Heart left ventricle (tissue), 16 donors: ENCODE measurements around the gene C2CD2. TPM values are rescaled to one million over a fixed set of nuclear protein-coding genes. Genes with fewer than 3 reads are reported as not detected.
A peak's percentile ranks its signal among the peaks of the same experiment; 100 is the strongest.

Experiments
- ATAC-seq, 4 donors: fragments of 200-7000 bp; cut with Tn5 transposase; one replicate each; pipeline ENCODE4 v1.9.1; 2020 to 2022; ENCODE audit warnings: moderate library complexity in 4 of 4, mild to moderate bottlenecking in 3 of 4, moderate number of reproducible peaks in 1 of 4
- DNase-seq, 5 donors: peaks; one replicate each; pipeline ENCODE4 v3.0.0-alpha.2; 2020
- H3K27ac ChIP-seq, 12 donors: fragments of 200-600 bp; sonication (generic) in 4 of 12; one replicate each; pipeline versions ENCODE4 v1.5.0 to v1.8.0; 2016 to 2022; ENCODE audit warnings: mild to moderate bottlenecking in 2 of 12
- H3K27me3 ChIP-seq, 9 donors: fragments of 200-600 bp; sonication (generic) in 2 of 9; one replicate each; pipeline versions ENCODE4 v1.5.1 to v1.8.0; 2016 to 2022; ENCODE audit warnings: mild to moderate bottlenecking in 3 of 9
- H3K36me3 ChIP-seq, 9 donors: fragments of 200-600 bp; sonication (generic) in 2 of 9; one replicate each; pipeline versions ENCODE4 v1.5.0 to v1.8.0; 2018 to 2022; ENCODE audit warnings: mild to moderate bottlenecking in 2 of 9
- H3K4me1 ChIP-seq, 12 donors: fragments of 200-600 bp; sonication (generic) in 4 of 12; one replicate each; pipeline versions ENCODE4 v1.5.0 to v1.8.0; 2016 to 2022; ENCODE audit warnings: mild to moderate bottlenecking in 3 of 12
- H3K4me3 ChIP-seq, 12 donors: fragments of 200-600 bp; sonication (generic) in 4 of 12; one replicate each; pipeline versions ENCODE4 v1.5.0 to v1.8.0; 2017 to 2022; ENCODE audit warnings: mild to moderate bottlenecking in 9 of 12, moderate library complexity in 4 of 12
- H3K9me3 ChIP-seq, 12 donors: fragments of 200-600 bp; sonication (generic) in 4 of 12; one replicate each; pipeline versions ENCODE4 v1.5.0 to v1.8.0; 2016 to 2022; ENCODE audit warnings: mild to moderate bottlenecking in 1 of 12
- POLR2A ChIP-seq, 2 donors: fragments of 450-650 bp; IDR thresholded peaks; one replicate each; pipeline ENCODE4 v1.6.1; 2017; ENCODE audit warnings: antibody characterized with exemption in 2 of 2, mild to moderate bottlenecking in 2 of 2, moderate library complexity in 2 of 2
- WGBS, 4 donors: extraction: QIAGEN DNeasy Blood & Tissue Kit in 2 of 4; methylation state at CpG; one replicate each; pipeline versions ENCODE4 v1.1.5 to v1.1.7; 2013 to 2018; 5-methylcytosine and 5-hydroxymethylcytosine counted together
- intact Hi-C, 10 donors: fragments of 100-400 bp; cut with DNase I; formaldehyde crosslinking; loops; one replicate each; pipeline versions ENCODE4 v1.11.1 to v1.14.2; 2022
- polyA plus RNA-seq, 2 donors: library from polyadenylated mRNA; stranded (reverse); fragments of 200-250 nt; gene quantifications; one replicate each; pipeline ENCODE4 v1.2.3, GENCODE V29; 2013
- total RNA-seq, 9 donors: library from RNA; depleted of rRNA in 2 of 9; stranded (reverse); fragments of >200 nt in 2 of 9; fragmentation: NEBNext Ultra II Directional in 3 of 9; extraction: Animal tissue kit (Norgen Biotek cat#: 25700) in 3 of 9; gene quantifications; one replicate each; pipeline versions ENCODE4 v1.1.0 to v1.2.4, GENCODE V29; 2016 to 2023
- TF ChIP-seq, protein P1 (sequence below), 12 donors: fragments of 200-600 bp; sonication (generic) in 4 of 12; IDR thresholded peaks; one replicate each; pipeline versions ENCODE4 v1.5.0 to v1.8.0; 2018 to 2022; ENCODE audit warnings: antibody characterized with exemption in 12 of 12, mild to moderate bottlenecking in 5 of 12
- donor health status: ischemic (EF 13 %, LVEDD 7.1; RV severe dilation, severe dysfunction).
- donor health status: healthy with polysubstance abuse.
- donor health status: DM: no; HTN: yes; CAD: no.
- donor health status: DM: no; HTN: no; CAD: no.
- donor health status: ischemic (EF 25% LVEDD 6.9; RV normal size, moderate dysfunction).
- donor health status: ischemic (EF 25% LVEDD 5.7; RV mildly dilated, moderate dysfunction).
- donor health status: healthy.
- donor health status: DM: yes; HTN: yes; CAD: no.
- donor health status: ischemic (EF 35%, LVEDD 5.7; RV mildly dilated, moderate dysfunction).
- donor health status: nonischemic (EF 11% LVEDD 7.7; RV severe dilation, severe dysfunction).
- donor health status: DM: yes; HTN: yes; CAD: no.
- donor health status: PGD.
- donor health status: ischemic (EF 29% LVEDD 5.4; RV normal size, mild dysfunction).
- donor health status: nonischemic (EF 23%, LVEDD 6.1; RV moderate dilation, normal function).

The C2CD2 gene
- total and polyA plus RNA-seq, 11 donors, result 3.8 to 13.9 (median 6.0) TPM

DNA sequence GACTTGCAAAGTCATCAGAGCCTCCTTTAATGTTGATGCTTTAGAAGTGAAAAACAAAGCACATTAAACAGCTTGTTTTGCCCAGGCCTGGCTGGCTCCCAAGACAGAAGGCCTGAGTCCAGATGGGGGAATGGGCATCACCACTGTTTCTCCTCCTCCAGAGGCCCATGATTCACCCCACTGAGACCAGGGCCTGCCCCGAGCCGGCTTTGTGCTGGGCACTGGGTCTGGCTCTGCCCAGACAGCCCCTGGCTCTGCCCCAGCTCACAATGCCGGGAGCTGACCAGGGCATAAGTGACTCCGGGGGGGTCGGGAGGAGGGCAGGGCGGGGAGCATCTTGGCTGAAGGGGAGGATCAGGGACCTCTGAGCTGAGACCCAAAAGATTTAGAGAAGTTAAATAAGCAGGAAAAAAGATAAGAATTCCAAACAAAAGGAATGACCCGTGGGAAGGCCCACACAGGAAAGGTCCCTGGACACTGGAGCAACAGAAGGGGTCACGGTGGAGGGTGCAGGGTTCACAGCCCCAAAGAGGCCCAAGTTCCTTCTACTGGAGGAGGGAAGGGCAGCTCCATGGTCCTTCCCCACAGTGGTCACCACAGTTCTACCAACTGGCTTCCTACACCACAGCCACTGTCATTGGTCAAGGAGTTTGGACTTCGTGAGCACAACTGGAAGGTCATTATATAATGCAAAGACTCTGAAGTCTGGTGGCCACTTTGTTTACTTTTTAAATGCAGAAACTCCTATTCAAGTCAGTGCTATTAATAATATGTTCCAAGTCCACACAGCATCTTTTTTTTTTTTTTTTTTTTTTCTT is 5.5 kb downstream of the C2CD2 start:
- 52 to 68% (median 59%) methylated on average over 9 of the region's 9 CpGs for WGBS, 4 donors
- DNase-seq (peak in 1 of 5 donors; percentile 36), ATAC-seq (peak; percentile 23 to 38 (median 32))
- Histone ChIP-seq H3K9me3 (peaks cover 0 to 4% (median 0%) of the 10 kb centered on the region in 12 donors), H3K4me1 (peaks cover 5 to 41% (median 27%) of the 10 kb centered on the region in 12 donors), H3K27ac (peak overlapping the region in 5 of 12 donors; percentile 2 to 60 (median 44)), H3K4me3 (no peak overlapping the region), H3K27me3 (no peaks in the 10 kb centered on the region), H3K36me3 (no peaks in the 10 kb centered on the region)
- no peak for TF ChIP-seq POLR2A (IDR thresholded peaks at IDR 0.05)
- TF ChIP-seq, protein P1, sequence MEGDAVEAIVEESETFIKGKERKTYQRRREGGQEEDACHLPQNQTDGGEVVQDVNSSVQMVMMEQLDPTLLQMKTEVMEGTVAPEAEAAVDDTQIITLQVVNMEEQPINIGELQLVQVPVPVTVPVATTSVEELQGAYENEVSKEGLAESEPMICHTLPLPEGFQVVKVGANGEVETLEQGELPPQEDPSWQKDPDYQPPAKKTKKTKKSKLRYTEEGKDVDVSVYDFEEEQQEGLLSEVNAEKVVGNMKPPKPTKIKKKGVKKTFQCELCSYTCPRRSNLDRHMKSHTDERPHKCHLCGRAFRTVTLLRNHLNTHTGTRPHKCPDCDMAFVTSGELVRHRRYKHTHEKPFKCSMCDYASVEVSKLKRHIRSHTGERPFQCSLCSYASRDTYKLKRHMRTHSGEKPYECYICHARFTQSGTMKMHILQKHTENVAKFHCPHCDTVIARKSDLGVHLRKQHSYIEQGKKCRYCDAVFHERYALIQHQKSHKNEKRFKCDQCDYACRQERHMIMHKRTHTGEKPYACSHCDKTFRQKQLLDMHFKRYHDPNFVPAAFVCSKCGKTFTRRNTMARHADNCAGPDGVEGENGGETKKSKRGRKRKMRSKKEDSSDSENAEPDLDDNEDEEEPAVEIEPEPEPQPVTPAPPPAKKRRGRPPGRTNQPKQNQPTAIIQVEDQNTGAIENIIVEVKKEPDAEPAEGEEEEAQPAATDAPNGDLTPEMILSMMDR (IDR thresholded peaks at IDR 0.05), result no peak
- intact Hi-C loops, result no loop called here

DNA sequence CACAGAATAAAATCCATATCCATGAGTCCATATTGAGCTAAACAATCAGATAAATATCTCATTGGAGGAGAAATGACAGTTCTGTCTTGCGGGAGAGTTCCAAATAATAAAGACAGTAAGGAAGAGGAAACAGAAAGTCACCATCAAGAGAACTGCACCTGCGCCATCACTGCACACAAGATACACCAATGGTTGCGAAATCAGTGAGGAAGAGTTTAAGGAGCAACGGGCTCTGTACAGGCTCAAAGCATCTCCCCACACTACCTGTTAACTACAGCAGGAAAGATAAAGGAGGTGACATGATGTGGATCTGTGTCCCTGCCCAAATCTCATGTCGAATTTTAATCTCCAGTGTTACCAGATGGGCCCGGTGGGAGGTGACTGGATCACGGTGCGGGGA is 7.8 kb downstream of the C2CD2 start:
- 89 to 95% (median 92%) methylated on average over 6 to 8 of the region's 8 CpGs for WGBS, 4 donors
- intact Hi-C loops, result no loop called here
- no peak for ATAC-seq
- no peak overlapping the region for H3K27ac ChIP-seq
- peaks cover 0 to 21% (median 13%) of the 10 kb centered on the region in 12 donors for H3K4me1 ChIP-seq
- TF ChIP-seq POLR2A (IDR thresholded peaks at IDR 0.05), result no peak
- H3K36me3 ChIP-seq, result peaks cover 0 to 10% (median 5%) of the 10 kb centered on the region in 9 donors
- no peak overlapping the region for H3K4me3 ChIP-seq
- H3K27me3 ChIP-seq, result no peaks in the 10 kb centered on the region
- DNase-seq, result no peak
- H3K9me3 ChIP-seq, result peaks cover 0 to 4% (median 0%) of the 10 kb centered on the region in 12 donors

- no peak for ATAC-seq
Measured at GRCh38 chr21:41943851-41944250, 10.0 kb downstream of the C2CD2 start.

GRCh38 chr21:41942457-41942856 is 11.4 kb downstream of the C2CD2 start:
- Histone ChIP-seq H3K9me3 (peaks cover 0 to 4% (median 0%) of the 10 kb centered on the region in 12 donors), H3K27ac (no peak overlapping the region), H3K4me1 (peaks cover 0 to 4% (median under 1%) of the 10 kb centered on the region in 12 donors), H3K27me3 (no peaks in the 10 kb centered on the region), H3K36me3 (peaks cover 0 to 28% (median 12%) of the 10 kb centered on the region in 9 donors), H3K4me3 (no peak overlapping the region)
- intact Hi-C loops, result no loop called here
- ATAC-seq (no peak), DNase-seq (peak in 1 of 5 donors; percentile 8)
- TF ChIP-seq POLR2A (IDR thresholded peaks at IDR 0.05), result no peak
- TF ChIP-seq, protein P1 (IDR thresholded peaks at IDR 0.05), result no peak
- whole genome bisulfite sequencing, 4 donors, result 84 to 90% (median 89%) methylated on average over 9 of the region's 9 CpGs

More at GRCh38 chr21:41943851-41944250, 10.0 kb downstream of the C2CD2 start:
- Histone ChIP-seq H3K27me3 (no peaks in the 10 kb centered on the region), H3K36me3 (peaks cover 0 to 28% (median 12%) of the 10 kb centered on the region in 9 donors), H3K9me3 (peaks cover 0 to 4% (median 0%) of the 10 kb centered on the region in 12 donors), H3K4me1 (peaks cover 0 to 16% (median 12%) of the 10 kb centered on the region in 12 donors), H3K4me3 (no peak overlapping the region), H3K27ac (no peak overlapping the region)
- no peak for TF ChIP-seq POLR2A (IDR thresholded peaks at IDR 0.05)
- TF ChIP-seq, protein P1 (IDR thresholded peaks at IDR 0.05), result no peak
- intact Hi-C loops, result no loop called here
- no peak for DNase-seq
- 96 to 99% (median 97%) methylated on average over 10 of the region's 10 CpGs for WGBS, 4 donors
